ENCODE data around the gene P2RX1.

P2RX1 gene

GRCh38 chr17:3911271-3912053 is 4.8 kb downstream of the P2RX1 start:
- Histone ChIP-seq H3K4me3 (no peak overlapping the region), H3K27ac (peak overlapping the region in 8 of 21 experiments; percentile 16 to 70 (median 32))

DNA sequence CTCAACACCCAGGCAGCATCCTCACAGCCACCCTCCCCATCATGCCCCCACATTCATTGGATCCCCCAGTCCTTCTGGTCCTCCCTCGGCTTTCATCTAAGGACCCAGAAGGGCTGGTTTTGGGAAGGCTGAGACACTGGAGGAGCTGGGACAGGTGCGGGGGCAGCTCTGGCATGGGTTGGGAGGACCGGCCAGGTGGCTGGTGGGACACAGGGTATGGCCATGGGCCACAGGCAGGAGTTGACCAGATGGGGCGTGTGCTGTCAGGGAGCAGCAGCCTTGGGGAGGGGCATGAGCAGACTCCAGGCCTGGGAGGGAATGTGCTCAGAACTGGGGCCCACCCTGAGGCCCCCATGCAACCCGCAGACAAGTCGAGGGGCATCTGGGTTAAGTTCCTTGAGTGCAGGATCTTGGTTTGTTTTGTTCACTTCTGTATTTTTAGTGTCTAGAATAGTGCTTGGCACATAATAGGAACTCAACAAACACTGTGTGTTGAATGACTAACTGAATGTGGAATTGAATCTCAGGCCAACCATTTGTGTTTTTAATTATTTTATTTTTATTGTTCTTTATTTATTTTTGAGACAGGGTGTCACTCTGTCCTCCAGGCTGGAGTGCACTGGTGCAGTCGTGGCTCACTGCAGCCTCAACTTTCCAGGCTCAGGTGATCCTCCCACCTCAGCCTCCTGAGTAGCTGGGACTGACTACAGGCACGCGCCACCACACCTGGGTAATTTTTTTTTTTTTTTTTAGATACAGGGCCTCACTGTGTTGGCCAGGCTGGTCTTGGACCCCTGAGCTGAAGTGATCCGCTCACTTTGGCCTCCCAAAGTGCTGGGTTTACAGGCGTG is 5.6 kb downstream of the P2RX1 start:
- Histone ChIP-seq H3K4me3 (no peak overlapping the region), H3K27ac (peak overlapping the region in 7 of 21 experiments; percentile 16 to 70 (median 36))

- Histone ChIP-seq H3K27ac (no peak overlapping the region), H3K4me3 (no peak overlapping the region)
These were observed 7.0 kb downstream of the P2RX1 start for GRCh38 chr17:3909257-3909656.

GRCh38 chr17:3907483-3908216 is 8.6 kb downstream of the P2RX1 start:
- H3K27ac ChIP-seq = no peak overlapping the region
- H3K4me3 ChIP-seq = no peak overlapping the region

DNA sequence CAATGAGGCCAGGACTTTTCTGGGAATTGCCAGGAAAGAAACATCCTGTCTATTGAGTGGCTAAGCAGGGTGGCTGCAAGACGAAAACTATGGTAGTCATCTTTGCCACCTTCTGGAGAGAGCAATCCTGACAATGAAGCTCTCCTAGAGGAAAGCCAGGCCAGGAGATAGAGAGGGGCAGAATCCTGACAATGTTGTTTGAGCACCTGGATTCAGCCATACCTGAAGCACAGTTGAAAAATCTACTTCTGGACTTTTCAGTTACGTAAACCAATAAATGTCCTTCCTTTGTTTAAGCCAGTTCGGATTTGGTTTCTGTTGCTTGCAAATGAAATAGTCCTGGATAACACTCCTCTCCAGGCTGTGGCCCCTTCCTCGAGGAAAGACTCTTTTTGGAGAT is 9.4 kb downstream of the P2RX1 start:
- Histone ChIP-seq H3K27ac (no peak overlapping the region), H3K4me3 (no peak overlapping the region)

DNA sequence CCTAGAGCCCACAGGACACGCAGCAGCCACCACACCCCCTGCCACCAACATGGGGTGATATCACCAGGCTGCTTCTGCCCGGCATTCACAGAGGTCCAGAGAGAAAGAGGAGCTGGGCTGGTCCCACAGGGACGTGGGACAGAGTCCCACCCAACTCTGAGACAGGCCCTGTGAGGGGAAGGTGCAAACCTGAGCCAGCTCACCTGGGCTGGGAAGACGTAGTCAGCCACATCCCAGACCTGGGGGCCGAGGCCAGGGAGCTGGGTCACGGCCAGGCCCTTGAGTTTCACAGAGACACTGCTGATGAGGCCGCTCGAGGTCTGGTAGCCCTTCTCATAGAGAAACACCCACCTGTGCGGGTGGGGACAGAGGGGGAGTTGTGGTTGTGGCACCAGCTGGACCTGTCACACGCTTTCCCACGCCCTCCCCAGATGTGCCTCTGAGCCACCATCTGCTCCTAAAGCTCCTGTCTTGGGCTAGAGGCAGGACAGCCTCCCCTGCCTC is 11.2 kb downstream of the P2RX1 start:
- Histone ChIP-seq H3K4me3 (no peak overlapping the region), H3K27ac (no peak overlapping the region)

- Histone ChIP-seq H3K27ac (no peak overlapping the region), H3K4me3 (no peak overlapping the region)
These were observed 11.8 kb downstream of the P2RX1 start for GRCh38 chr17:3904501-3904900.

DNA sequence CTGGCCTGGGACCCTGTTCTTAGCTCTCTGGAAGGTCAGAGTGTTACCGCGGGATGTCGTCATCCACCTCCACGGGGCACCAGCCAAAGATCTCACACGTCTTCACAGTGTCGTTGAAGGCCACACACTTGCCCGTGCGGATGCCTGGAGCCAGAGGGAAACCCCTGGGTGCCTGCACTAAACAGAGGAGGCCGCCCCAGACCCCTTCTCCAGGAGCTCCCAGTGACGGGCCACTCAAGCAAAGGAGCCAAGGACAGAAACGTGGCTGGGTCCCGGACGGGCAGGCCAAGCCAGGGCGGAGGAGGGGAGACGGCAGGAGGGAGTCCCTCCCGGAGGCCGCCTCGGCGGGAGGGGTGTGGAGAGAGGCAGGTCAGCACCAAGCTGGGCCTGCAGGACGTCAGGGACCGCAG is 12.4 kb downstream of the P2RX1 start:
- no peak overlapping the region for H3K4me3 ChIP-seq
- no peak overlapping the region for H3K27ac ChIP-seq

DNA sequence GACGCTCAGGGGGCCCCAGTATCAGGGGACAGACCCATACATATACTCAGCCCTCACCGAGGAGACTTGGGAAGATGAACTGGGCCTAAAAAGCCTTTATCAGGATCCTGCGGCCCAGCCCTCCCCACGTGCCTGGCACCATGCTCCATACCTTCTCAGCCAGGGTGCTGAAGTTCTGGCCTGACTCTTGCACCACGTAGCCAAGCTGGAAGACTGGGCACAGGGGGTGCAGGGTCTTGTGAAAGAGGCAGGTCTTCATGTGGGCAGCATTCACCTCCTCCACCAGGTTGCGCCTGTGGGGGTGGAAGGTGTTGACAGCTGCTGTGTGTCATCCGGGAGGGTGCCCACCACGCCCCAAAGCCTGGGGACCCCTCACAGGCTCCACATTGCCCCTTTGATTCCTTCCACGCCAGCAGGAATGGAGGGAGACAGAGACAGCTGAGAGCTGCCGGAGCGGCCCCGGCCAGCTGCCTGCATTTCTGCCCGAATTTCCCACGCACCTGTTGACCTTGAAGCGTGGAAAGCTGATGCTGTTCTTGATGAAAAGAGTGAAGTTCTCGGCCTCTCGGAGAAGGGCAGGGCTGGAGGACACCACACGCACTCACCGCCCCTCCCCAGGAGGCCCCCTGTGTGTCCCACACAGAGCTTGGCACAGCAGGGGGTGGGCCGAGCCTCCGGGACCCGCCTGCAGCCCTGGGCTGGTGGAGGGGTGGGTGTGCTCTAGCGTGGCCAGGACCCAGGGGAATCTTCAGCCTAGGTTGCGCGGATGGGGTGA is 13.0 kb downstream of the P2RX1 start:
- Histone ChIP-seq H3K27ac (no peak overlapping the region), H3K4me3 (no peak overlapping the region)

- H3K4me3 ChIP-seq = no peak overlapping the region
- H3K27ac ChIP-seq = no peak overlapping the region
These were observed 15.6 kb downstream of the P2RX1 start for GRCh38 chr17:3900646-3901045.

DNA sequence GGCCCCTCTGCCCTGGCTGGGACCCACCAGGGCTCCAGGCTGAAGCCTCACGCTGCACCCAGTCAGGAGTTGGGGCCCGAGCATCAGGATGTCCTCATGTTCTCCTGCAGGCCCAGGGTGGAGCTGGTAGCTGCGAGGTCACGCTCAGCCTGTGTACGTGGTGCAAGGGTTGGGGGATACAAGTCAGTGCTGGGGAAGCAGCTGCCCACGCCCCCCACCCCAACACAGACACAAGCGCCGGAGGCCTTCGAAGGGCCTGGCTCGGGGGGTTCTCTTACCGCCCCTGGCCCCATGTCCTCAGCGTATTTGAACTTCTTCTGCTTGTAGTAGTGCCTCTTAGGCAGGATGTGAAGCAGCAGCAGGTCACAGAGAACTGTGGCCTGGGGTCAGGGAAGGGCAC is 18.5 kb downstream of the P2RX1 start:
- H3K27ac ChIP-seq = no peak overlapping the region
- no peak overlapping the region for H3K4me3 ChIP-seq

- Histone ChIP-seq H3K27ac (peak overlapping the region in 1 of 21 experiments; percentile 31), H3K4me3 (no peak overlapping the region)
These were observed 19.4 kb downstream of the P2RX1 start for GRCh38 chr17:3896968-3897235.

DNA sequence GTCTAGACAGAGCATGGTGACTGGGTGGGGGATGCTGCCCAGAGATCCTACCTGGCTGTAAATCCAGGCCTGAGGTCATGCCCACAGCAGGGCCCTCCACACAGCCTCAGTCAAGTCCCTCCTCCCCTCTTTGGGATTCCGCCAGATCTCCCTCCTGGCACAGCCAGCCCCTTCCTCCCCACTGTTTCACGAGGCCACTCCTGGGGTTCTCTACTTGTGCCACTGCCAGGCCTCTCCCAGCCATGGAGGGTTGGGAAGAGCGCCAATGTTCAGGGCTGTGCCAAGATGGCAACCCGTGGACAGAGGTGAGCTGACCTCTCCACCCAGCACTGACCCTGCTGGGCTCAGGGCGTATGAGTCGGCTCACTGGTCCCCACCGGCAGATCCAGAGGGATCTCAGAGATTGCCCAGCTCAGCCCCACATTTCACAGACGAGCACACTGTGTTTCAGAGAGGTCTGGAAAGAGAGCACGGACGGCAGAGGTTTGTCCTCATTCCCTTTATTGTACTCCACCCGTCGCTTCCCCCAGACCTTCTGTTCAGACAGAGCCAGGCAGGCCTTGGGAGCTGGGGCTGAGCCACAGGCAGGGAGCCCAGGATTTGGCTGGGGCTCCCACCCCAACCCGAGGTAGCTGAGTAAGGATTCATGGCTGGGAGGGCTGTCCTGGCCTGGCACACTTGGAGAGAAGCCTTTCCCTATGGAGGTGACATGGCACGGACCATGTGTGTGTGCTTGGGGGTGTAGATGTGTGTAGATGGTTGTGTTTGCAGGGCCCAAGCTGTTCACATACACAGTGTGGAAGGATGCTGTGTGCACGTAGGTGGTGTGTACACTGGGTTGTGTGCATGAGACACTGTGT is 19.9 kb downstream of the P2RX1 start:
- Histone ChIP-seq H3K4me3 (no peak overlapping the region), H3K27ac (peak overlapping the region in 5 of 21 experiments; percentile 2 to 58 (median 30))

- Histone ChIP-seq H3K4me3 (no peak overlapping the region), H3K27ac (peak overlapping the region in 12 of 21 experiments; percentile 1 to 90 (median 64))
These were observed 20.9 kb downstream of the P2RX1 start for GRCh38 chr17:3895354-3895753.

DNA sequence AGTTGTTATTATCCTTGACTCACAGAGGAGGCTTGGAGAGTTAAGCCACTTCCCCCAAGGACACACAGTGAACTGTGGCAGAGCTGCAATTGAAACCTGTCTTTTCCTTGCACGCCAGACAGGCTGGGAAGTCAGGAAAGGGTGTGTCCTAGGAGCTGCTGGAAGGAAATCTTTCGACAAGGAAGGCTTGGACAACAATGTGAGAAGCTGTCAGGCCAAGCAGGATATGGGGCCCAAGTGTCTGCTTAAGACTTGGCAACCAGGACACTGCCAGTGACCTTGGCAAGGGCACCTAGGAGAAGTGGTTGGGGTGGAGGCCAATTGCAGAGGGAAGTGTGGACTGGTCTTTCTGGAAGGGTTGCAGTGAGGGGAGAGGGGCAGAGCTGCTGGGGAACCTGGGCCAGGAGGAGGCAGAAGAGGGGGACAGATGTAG is 21.3 kb downstream of the P2RX1 start:
- H3K4me3 ChIP-seq = no peak overlapping the region
- peak overlapping the region in 14 of 21 experiments; percentile 1 to 90 (median 66) for H3K27ac ChIP-seq

DNA sequence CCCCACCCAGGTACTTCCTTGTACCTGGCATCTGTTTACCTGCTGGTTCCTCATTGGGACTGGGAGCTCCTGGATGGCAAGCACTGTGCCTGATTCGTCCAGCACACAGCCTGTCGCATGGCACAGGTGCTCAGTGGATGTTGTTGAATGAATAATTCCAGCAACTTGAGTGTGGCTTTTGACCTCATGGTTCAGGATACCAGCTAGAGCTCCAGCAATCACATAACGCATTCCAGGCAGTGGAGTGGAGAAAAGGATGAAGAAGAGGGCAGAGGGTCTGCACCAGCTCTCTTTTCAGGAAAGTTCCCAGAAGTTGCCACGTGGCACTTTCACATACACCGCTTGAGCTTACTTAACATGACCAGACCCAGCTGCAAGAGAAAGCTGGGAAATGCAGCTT is 22.1 kb downstream of the P2RX1 start:
- Histone ChIP-seq H3K4me3 (no peak overlapping the region), H3K27ac (peak overlapping the region in 15 of 21 experiments; percentile 33 to 90 (median 76))

DNA sequence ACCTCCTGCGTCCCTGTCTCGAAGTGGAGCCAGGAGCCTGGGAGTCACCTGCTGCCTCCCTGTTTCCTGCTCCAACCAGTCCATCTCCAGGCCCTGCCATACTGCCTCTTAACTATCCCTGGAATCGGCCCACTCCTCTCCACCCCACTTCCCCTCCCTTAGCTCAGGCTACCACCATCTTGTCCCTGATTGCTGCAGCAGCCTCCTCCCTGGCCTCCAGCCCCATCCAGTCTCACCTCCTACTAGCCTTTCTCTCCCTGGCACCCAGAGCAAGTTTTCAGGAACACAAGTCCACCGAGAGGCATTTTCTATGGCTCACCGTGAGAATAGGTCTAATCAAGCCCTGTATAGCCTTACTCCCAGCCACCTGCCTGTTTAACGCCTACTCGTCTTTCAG is 22.5 kb downstream of the P2RX1 start:
- H3K27ac ChIP-seq = peak overlapping the region in 20 of 21 experiments; percentile 33 to 90 (median 74)
- H3K4me3 ChIP-seq = peak overlapping the region in 5 of 7 experiments; percentile 62 to 80 (median 69)

DNA sequence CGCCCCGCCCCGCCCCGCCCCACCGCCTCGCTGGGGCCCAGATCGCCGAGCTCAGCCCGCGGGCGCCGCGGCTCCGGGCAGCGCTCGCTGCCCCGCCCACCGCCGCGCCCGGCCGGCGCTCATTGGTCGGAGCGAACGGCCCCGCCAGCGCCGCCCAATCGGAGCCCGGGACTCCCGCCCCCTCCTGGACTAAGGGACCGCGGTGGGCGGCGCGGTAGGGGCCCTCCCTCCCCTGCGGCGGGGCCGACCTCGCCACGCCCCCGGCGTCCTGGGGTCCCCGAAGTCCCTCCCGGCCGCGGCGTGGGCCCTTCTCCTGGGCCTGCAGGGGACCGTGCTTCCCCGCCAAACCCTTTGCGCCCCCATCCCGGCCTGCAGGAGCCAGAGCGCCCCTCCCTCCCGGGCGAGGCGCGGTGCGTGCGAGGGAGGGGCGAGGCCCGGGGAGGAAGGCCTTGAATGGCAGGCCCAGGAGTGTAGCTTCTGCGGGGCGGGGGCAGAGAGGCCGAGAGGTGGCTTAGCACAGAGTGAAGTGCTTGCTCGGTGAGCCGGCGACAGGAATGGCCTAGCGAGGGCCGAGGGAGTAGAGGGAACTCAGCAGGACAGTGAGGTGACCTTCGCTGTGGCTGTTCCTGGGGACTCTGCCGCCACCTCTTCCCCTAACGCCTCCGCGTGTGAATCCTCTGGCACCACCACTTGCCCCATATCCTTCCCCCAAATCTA is 23.1 kb downstream of the P2RX1 start, which contains the start of gene CAMKK1:
TSS of gene CAMKK1 (minus strand) at position 51 of the 717 bp plus-strand sequence. CDS start 7,366 bp downstream, outside the sequence.
- Histone ChIP-seq H3K27ac (peak within 1 kb of the TSS; percentile 49 to 90 (median 76)), H3K4me3 (peak within 1 kb of the TSS; percentile 42 to 80 (median 62))
